ENCODE data around the gene SLC7A11. TPM values are rescaled to one million over a fixed set of nuclear protein-coding genes. Genes with fewer than 3 reads are reported as not detected.

SLC7A11 gene
- total and polyA plus RNA-seq, 2 donors from 2014 or later = 0.04 to 2.6 TPM

- TF ChIP-seq, protein P1, sequence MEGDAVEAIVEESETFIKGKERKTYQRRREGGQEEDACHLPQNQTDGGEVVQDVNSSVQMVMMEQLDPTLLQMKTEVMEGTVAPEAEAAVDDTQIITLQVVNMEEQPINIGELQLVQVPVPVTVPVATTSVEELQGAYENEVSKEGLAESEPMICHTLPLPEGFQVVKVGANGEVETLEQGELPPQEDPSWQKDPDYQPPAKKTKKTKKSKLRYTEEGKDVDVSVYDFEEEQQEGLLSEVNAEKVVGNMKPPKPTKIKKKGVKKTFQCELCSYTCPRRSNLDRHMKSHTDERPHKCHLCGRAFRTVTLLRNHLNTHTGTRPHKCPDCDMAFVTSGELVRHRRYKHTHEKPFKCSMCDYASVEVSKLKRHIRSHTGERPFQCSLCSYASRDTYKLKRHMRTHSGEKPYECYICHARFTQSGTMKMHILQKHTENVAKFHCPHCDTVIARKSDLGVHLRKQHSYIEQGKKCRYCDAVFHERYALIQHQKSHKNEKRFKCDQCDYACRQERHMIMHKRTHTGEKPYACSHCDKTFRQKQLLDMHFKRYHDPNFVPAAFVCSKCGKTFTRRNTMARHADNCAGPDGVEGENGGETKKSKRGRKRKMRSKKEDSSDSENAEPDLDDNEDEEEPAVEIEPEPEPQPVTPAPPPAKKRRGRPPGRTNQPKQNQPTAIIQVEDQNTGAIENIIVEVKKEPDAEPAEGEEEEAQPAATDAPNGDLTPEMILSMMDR (IDR thresholded peaks at IDR 0.05; ENCODE audit: borderline replicate concordance, extremely low read depth, insufficient read depth) = no peak
- H3K4me1 ChIP-seq (ENCODE audit: control insufficient read depth in 2 of 3, insufficient read depth in 2 of 3, low read depth in 1 of 3, low read length in 3 of 3) = no peaks in the 10 kb centered on the region
- no peak for FAIRE-seq
- no peak overlapping the region for H3K27ac ChIP-seq (ENCODE audit: low read depth in 2 of 2, low read length in 2 of 2)
- no peak overlapping the region for H3K9ac ChIP-seq (ENCODE audit: low read length in 3 of 3)
- no peaks in the 10 kb centered on the region for H3K9me3 ChIP-seq (ENCODE audit: control insufficient read depth in 2 of 3, insufficient read depth in 1 of 3, low read length in 3 of 3)
- DNase-seq = no peak
- intact Hi-C loops (cut with DNase I) = no loop called here
- no peak overlapping the region for H3K4me3 ChIP-seq (ENCODE audit: low read length in 3 of 3)
- no peaks in the 10 kb centered on the region for H3K27me3 ChIP-seq (ENCODE audit: control insufficient read depth, insufficient read depth, low read length)
- no peaks in the 10 kb centered on the region for H3K36me3 ChIP-seq (ENCODE audit: control insufficient read depth in 2 of 3, insufficient read depth in 3 of 3, low read length in 3 of 3)
Observed at GRCh38 chr4:138236037-138236436, 6.1 kb downstream of the SLC7A11 start.

DNA sequence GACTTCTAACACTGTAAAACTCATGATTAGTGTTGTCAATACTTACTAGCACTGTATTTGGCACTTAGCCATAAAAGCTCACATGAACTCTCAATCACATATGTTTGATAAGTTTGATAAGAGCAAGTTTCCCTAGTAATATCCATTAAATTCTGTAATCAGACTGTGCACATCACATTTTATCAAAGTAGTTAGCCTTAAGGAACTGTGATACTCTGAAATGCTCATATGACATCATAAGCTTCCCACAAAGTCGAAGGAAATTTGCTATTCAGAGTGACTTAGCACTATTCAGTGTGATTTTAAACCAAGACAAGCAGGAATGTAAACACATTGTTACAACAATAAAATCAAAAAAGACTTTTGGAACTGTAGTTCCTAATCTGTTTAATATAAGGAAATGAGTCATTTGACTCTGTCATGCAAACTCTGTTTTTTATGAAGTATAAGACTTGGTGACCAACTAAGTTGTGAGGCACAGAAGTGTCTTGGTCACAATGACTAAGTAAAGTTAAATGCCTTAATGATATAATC is 6.7 kb downstream of the SLC7A11 start:
- DNase-seq (no peak), FAIRE-seq (no peak)
- H3K4me3 ChIP-seq (ENCODE audit: low read length in 3 of 3) = no peak overlapping the region
- TF ChIP-seq, protein P1 (IDR thresholded peaks at IDR 0.05; ENCODE audit: borderline replicate concordance, extremely low read depth, insufficient read depth) = no peak
- H3K27ac ChIP-seq (ENCODE audit: low read depth in 2 of 2, low read length in 2 of 2) = no peak overlapping the region
- H3K36me3 ChIP-seq (ENCODE audit: control insufficient read depth in 2 of 3, insufficient read depth in 3 of 3, low read length in 3 of 3) = no peaks in the 10 kb centered on the region
- intact Hi-C loops (cut with DNase I) = no loop called here
- H3K9me3 ChIP-seq (ENCODE audit: control insufficient read depth in 2 of 3, insufficient read depth in 1 of 3, low read length in 3 of 3) = no peaks in the 10 kb centered on the region
- H3K4me1 ChIP-seq (ENCODE audit: control insufficient read depth in 2 of 3, insufficient read depth in 2 of 3, low read depth in 1 of 3, low read length in 3 of 3) = no peaks in the 10 kb centered on the region
- H3K9ac ChIP-seq (ENCODE audit: low read length in 3 of 3) = no peak overlapping the region
- no peaks in the 10 kb centered on the region for H3K27me3 ChIP-seq (ENCODE audit: control insufficient read depth, insufficient read depth, low read length)

- no peak overlapping the region for H3K9ac ChIP-seq (ENCODE audit: low read length in 3 of 3)
- FAIRE-seq = no peak
Observed at GRCh38 chr4:138234248-138234647, 7.9 kb downstream of the SLC7A11 start.

More at GRCh38 chr4:138234248-138234647, 7.9 kb downstream of the SLC7A11 start:
- Histone ChIP-seq H3K27ac (ENCODE audit: low read depth in 2 of 2, low read length in 2 of 2) (no peak overlapping the region), H3K4me1 (ENCODE audit: control insufficient read depth in 2 of 3, insufficient read depth in 2 of 3, low read depth in 1 of 3, low read length in 3 of 3) (no peaks in the 10 kb centered on the region), H3K36me3 (ENCODE audit: control insufficient read depth in 2 of 3, insufficient read depth in 3 of 3, low read length in 3 of 3) (no peaks in the 10 kb centered on the region), H3K9me3 (ENCODE audit: control insufficient read depth in 2 of 3, insufficient read depth in 1 of 3, low read length in 3 of 3) (no peaks in the 10 kb centered on the region), H3K4me3 (ENCODE audit: low read length in 3 of 3) (no peak overlapping the region), H3K27me3 (ENCODE audit: control insufficient read depth, insufficient read depth, low read length) (no peaks in the 10 kb centered on the region)
- no peak for DNase-seq
- TF ChIP-seq, protein P1 (IDR thresholded peaks at IDR 0.05; ENCODE audit: borderline replicate concordance, extremely low read depth, insufficient read depth) = no peak
- intact Hi-C loops (cut with DNase I) = no loop called here
